ENCODE data around the gene BICD1. TPM values are rescaled to one million over a fixed set of nuclear protein-coding genes. Genes with fewer than 3 reads are reported as not detected.

BICD1 gene
- total and polyA plus RNA-seq, 2 donors (not counting 3 experiments of a cell fraction or from before 2014, with no cell fraction given), result 12.2 to 51.0 TPM

- Histone ChIP-seq H3K9me3 (replicated peaks; ENCODE audit: control insufficient read depth, insufficient read depth, low read length) (no peaks in the 10 kb centered on the region), H3K79me2 (ENCODE audit: control insufficient read depth, insufficient read depth, low read length) (peaks cover 3% of the 10 kb centered on the region), H3K27ac (ENCODE audit: insufficient read depth, low read depth, low read length) (peak overlapping the region; percentile 45), H3K36me3 (ENCODE audit: control insufficient read depth in 2 of 2, extremely low read depth in 1 of 2, insufficient read depth in 2 of 2, low read length in 2 of 2) (no peaks in the 10 kb centered on the region), H3K4me3 (replicated peaks in 1 of 3; ENCODE audit: insufficient read depth in 1 of 3, low read depth in 1 of 3, low read length in 3 of 3) (no peak overlapping the region), H3K9me1 (replicated peaks; ENCODE audit: control insufficient read depth, extremely low read depth, insufficient read depth, low read length) (no peaks in the 10 kb centered on the region), H2AFZ (ENCODE audit: low read depth, low read length) (no peak overlapping the region), H3K4me1 (ENCODE audit: control insufficient read depth, extremely low read depth, insufficient read depth, low read length) (peaks cover 19% of the 10 kb centered on the region), H3K9ac (replicated peaks; ENCODE audit: extremely low read depth, insufficient read depth, low read length) (peak overlapping the region; percentile 12), H3K27me3 (ENCODE audit: control insufficient read depth in 2 of 2, insufficient read depth in 2 of 2, low read length in 2 of 2) (no peaks in the 10 kb centered on the region), H4K20me1 (replicated peaks; ENCODE audit: control insufficient read depth, extremely low read depth, insufficient read depth, low read length) (peaks cover 2% of the 10 kb centered on the region), H3K4me2 (ENCODE audit: insufficient read depth, low read length) (peak overlapping the region; percentile 66)
- FAIRE-seq (peak; percentile 84), DNase-seq (ENCODE audit: low read depth, low spot score) (peak; percentile 79)
- no TSS peak for BruUV-seq (replicated peaks)
- dilution Hi-C loops (cut with MboI; ENCODE audit: extremely low pct_ligation_motif_present, low sequenced_read_pairs) (no loop called here), intact Hi-C loops (cut with micrococcal nuclease) (loop anchor here (10.0 kb wide), 1 partner anchor 156 kb away; no protein-coding TSS in a partner anchor)
- CTCF ChIA-PET, result interaction anchor here (0.7 to 1.7 kb wide), 5 partner anchors 11 to 618 kb away, joined by 3 to 7 read pairs (median 3); no protein-coding TSS in a partner anchor
- POLR2A ChIA-PET, result no interaction called here
- TF ChIP-seq JUN (IDR thresholded peaks at IDR 0.05; ENCODE audit: borderline replicate concordance, insufficient read depth, insufficient read length, low read depth), result peak; percentile 61
- no peak for TF ChIP-seq FOS (IDR thresholded peaks at IDR 0.05; ENCODE audit: borderline replicate concordance, insufficient read depth, low read length)
- TF ChIP-seq CTCF (IDR thresholded peaks at IDR 0.05; ENCODE audit: extremely low read depth in 1 of 2, insufficient read depth in 1 of 2, low read depth in 1 of 2, low read length in 2 of 2), result no peak
- TF ChIP-seq GATA2 (IDR thresholded peaks at IDR 0.05; ENCODE audit: insufficient read depth, insufficient read length, low read depth, low read length), result peak; percentile 92
- TF ChIP-seq POLR2A (IDR thresholded peaks at IDR 0.05; ENCODE audit: low read depth, low read length), result no peak
- no peak for TF ChIP-seq MYC (IDR thresholded peaks at IDR 0.05; ENCODE audit: low read depth, low read length)
- peak; percentile 38 for TF ChIP-seq POLR2AphosphoS5 (IDR thresholded peaks at IDR 0.05; ENCODE audit: insufficient read depth, low read depth, low read length)
- no peak for TF ChIP-seq EZH2 (IDR thresholded peaks at IDR 0.05; ENCODE audit: borderline replicate concordance, low read depth, low read length, severe bottlenecking)
- TF ChIP-seq MAX (IDR thresholded peaks at IDR 0.05; ENCODE audit: insufficient read depth, insufficient read length), result no peak
These were observed 164.4 kb downstream of the BICD1 start for GRCh38 chr12:32270818-32271710.
